HG03159 (cell line): Measurements from ENCODE around the gene HK1.
"Not testable (repeated sequence)": the region's sequence is repeated elsewhere in the genome, so short reads cannot be mapped to it uniquely, and the experiment has no call there.

Source experiments
- ATAC-seq: cut with Tn5 transposase; IDR thresholded peaks from one replicate; pipeline ENCODE4 v1.9.1; 2021; ENCODE audit warnings: mild to moderate bottlenecking, moderate library complexity; ENCODE audit not compliant: unreplicated experiment

The HK1 gene

GRCh38 chr10:69325637-69326523 is 47.6 kb downstream of the HK1 start:
- ATAC-seq, result not testable (repeated sequence)

- no peak for ATAC-seq
These were observed 48.4 kb downstream of the HK1 start for GRCh38 chr10:69326692-69327091.

GRCh38 chr10:69327463-69328379 is 49.4 kb downstream of the HK1 start:
- ATAC-seq, result peak; percentile 61

GRCh38 chr10:69328380-69328735 is 50.1 kb downstream of the HK1 start:
- no peak for ATAC-seq

- not testable (repeated sequence) for ATAC-seq
These were observed 50.6 kb downstream of the HK1 start for GRCh38 chr10:69328888-69329287.

- no peak for ATAC-seq
These were observed 51.5 kb downstream of the HK1 start for GRCh38 chr10:69329721-69330178.

- ATAC-seq, result no peak
These were observed 52.9 kb downstream of the HK1 start for GRCh38 chr10:69331161-69331560.

GRCh38 chr10:69332278-69333010 is 54.1 kb downstream of the HK1 start:
- ATAC-seq, result no peak

- ATAC-seq, result no peak
These were observed 54.9 kb downstream of the HK1 start for GRCh38 chr10:69333205-69333604.

- not testable (repeated sequence) for ATAC-seq
These were observed 55.6 kb downstream of the HK1 start for GRCh38 chr10:69333865-69334301.

GRCh38 chr10:69334302-69335062 is 56.2 kb downstream of the HK1 start:
- ATAC-seq, result no peak

GRCh38 chr10:69335063-69335587 is 56.8 kb downstream of the HK1 start:
- no peak for ATAC-seq

GRCh38 chr10:69335613-69336012 is 57.3 kb downstream of the HK1 start:
- no peak for ATAC-seq

GRCh38 chr10:69336952-69337295 is 58.6 kb downstream of the HK1 start:
- no peak for ATAC-seq

- no peak for ATAC-seq
These were observed 59.2 kb downstream of the HK1 start for GRCh38 chr10:69337296-69338132.

GRCh38 chr10:69338133-69338456 is 59.8 kb downstream of the HK1 start:
- ATAC-seq, result no peak

- ATAC-seq, result no peak
These were observed 60.5 kb downstream of the HK1 start for GRCh38 chr10:69338547-69339450.

GRCh38 chr10:69340695-69341094 is 62.4 kb downstream of the HK1 start:
- no peak for ATAC-seq
